HG02970 (cell line): Measurements from ENCODE around the gene TYK2.
"Not testable (repeated sequence)": the region's sequence is repeated elsewhere in the genome, so short reads cannot be mapped to it uniquely, and the experiment has no call there.

Experiments
- ATAC-seq: cut with Tn5 transposase; IDR thresholded peaks from one replicate; pipeline ENCODE4 v1.9.1; 2021; ENCODE audit warnings: mild to moderate bottlenecking, moderate library complexity, moderate number of reproducible peaks; ENCODE audit not compliant: unreplicated experiment, low FRiP score

TYK2 gene

DNA sequence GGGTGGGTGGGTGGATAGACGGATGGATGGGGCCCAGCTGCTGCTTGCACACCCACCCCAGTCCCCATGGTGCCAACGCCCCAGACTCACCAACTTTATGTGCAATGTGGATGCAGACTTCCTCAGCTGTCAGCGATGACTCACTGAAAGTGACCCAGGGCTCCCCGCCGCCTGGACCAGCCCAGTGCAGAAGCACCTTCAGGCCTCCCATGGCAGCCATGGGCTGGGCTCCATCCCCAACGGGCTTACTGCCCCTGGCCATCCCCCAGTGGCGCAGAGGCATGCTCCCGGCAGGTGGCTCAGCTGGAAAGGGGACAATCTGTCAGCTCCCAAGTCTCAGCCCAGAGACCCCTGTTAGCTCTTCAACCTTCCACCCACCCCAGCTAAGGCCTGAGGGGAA, 2.2 kb downstream of the TYK2 start:
- no peak for ATAC-seq

DNA sequence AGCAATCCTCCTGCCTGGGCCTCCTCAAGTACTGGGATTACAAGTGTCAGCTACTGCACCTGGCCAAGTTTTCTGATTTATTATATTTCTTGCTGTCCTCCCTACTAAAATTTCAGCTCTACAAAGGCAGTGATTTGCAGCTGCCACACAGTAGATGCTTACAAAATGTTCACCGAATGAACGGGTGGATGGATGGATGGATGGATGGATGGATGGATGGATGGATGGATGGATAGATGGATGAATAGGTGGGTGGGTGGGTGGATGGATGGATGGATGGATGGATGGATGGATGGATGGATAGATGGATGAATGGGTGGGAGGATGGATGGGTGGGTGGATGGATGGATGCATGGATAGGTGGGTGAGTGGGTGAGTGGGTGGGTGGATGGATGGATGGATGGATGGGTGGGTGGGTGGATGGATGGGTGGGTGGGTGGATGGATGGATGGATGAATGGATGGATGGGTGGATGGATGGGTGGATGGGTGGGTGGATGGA, 3.2 kb downstream of the TYK2 start:
- not testable (repeated sequence) for ATAC-seq

DNA sequence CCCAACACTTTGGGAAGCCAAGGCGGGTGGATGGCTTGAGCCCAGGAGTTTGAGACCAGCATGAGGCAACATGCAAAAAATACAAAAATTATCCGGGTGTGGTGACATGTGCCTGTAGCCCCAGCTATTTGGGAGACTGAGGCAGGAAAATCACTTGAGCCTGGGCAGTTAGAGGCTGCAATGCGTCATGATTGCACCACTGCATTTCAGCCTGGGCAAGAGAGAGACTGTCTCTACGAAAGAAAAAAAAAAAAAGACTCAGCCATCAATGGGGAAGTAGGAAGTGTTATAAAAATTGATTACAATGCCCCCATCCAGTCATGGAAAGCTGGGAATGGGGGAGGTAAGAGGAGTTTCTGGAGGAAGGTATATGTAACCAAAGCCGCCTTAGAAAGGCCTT, 5.4 kb downstream of the TYK2 start:
- no peak for ATAC-seq

DNA sequence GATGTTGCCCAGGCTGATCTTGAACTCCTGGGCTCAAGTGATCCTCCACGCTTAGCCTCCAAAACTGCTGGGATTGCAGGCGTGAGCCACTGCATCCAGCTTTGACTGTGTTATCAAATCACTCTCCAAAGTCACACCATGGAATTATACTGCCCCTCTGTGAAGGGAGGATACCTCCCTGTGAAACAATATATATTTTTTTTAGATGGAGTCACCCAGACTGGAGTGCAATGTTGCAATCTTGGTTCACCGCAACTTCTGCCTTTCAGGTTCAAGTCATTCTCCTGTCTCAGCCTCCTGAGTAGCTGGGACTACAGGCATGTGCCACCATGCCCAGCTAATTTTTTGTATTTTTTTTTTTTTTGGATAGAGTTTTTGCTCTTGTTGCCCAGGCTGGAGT, 7.7 kb downstream of the TYK2 start:
- no peak for ATAC-seq

DNA sequence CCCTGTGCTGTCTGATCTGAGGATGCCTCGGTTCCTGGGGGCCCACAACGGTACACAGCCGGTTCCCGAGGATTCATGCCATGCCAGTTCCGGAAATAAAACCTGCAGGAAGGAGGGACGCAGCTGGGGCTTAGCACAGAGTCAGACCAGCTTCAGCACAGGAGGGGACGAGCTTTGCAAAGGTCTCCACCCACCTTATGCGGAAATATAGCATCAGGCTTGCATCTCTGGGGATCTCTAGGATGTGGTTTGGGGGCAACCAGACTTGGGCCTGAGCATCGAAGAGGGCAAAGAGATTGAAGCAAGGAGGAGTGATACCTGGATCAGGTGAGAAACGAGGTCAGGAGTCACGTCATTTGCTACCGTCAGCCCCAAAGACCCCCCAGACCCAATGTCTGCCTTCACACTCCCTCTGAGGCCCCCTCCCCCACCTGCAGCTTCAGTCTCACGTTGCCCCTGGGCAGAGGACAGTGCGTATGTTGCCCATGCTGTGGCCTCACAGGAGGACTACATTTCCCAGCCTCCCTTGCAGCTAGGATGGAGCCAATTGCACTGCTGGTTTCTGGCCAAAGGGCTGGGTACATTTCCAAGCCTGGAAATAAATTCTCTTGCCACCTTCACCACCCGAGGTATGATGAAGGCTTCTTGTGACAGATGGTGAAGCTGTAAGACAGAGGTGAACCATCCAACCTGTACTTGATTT, 12.1 kb downstream of the TYK2 start:
- no peak for ATAC-seq

DNA sequence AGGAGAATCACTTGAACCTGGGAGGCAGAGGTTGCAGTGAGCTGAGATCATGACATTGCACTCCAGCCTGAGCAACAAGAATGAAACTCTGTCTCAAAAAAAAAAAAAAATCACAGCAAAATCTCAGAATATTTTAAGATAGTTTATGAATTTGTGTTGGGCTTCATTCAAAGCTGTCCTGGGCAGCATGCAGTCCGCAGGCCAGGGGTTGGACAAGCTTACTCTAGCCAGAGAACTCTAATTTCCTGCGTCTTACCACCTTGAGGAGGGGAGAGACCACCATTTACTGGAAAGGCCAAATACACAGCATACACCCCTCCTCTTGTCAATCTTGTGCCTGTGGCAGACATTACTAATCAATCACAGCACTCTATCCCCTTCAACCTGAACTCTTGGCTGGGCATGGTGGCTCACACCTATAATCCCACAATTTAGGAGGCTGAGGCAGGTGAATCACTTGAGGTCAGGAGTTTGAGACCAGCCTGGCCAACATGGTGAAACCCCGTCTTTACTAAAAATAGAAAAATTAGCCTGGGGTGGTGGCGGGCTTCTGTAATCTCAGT, 13.3 kb downstream of the TYK2 start:
- not testable (repeated sequence) for ATAC-seq

DNA sequence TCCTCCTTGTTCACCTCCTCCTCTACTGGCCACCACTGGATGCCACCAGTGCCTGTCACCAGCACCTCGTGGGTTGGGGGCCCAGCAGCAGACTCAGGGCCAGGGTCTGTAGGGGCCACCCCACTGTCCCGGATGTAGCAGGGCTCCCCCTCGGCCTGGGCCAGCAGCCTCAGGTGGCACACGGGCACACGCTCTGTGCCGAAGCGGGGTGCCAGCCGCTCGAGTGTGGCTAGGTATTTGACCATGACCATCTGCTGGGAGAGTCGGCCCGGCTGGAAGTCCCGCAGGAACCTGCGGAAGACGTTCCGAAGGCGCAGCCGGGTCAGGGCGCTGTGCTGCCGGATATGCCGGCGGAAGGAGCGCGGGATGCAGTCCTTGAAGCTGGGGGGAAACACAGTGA, 14.9 kb downstream of the TYK2 start:
- ATAC-seq, result no peak

DNA sequence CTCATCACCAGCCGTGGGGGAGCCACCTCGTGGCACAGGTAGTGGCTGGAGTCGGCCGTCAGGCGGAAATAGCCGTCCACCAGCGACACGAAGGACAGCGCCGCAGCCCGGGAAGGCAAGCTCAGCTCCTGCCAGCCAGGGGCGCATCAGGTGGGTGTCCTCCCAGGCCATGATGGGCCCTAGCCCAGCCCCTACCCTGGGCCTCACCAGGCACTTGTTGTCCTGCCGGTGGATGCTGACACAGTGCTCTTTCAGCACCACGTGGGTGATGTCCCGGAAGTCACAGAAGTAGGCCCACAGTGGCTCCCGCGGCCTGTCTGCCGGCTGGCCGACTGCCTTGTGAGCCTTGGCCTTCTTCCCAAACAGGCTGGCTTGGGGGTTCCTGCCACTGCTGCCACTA, 15.7 kb downstream of the TYK2 start:
- ATAC-seq, result no peak

DNA sequence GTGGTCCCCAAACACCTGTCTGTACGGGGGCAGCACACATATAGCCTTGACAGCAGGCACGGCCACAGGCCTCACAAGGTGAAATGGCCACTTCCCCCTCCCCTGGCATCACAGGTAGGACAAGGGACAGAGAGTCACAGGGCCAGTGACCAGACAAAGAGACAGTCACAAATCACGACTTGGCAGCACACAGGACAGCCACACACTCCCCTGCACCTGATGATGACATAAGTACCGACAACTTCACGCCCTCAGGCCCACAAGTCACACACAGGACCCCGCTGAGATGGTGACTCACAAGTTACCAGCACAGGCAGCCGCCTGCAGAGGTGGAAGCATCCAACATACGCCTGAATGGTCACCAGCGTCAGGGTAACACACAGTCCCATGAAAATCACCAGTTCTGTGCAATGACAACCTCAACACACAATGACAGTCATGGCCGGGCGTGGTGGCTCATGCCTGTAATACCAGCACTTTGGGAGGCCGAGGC, 16.5 kb downstream of the TYK2 start:
- ATAC-seq, result no peak

DNA sequence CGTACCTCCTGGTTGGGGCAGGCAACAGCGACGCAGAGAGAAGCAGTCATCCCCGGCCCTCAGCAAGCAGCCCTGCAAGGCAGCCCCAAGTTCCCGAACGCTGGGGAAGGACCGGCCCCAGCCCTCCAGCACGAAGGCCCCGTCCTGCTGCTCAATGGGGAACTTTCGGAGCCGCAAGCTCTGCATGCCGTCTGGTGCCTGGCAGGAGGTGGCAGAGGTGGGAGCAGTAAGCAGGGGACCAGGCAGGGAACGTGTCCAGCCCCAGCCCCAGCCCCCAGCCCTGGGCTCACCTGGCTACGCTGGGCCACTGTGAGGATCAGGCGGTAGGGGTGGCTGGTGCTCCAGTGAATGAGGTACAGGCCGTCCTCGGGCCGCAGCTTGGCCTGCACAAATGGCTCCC, 18.1 kb downstream of the TYK2 start:
- no peak for ATAC-seq

DNA sequence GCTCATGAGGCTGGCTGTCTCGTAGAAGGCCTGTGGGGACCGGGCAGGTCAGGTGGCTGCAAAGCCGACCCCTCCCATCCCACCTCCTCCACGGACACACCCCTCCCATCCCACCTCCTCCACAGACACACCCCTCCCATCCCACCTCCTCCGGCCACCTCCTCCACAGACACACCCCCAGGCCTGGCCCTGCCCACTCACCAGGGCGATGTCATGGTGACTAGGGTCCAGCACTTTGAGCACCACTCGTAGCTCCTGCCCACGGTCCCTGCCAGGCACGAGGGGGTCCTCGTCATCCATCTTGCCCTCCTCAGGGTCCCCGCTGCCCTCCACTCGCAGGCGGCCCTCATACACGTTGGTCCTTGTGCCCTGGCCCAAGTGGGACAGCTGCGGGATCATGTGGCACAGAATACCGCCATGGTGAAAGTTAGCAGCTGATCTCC, 18.8 kb downstream of the TYK2 start:
- ATAC-seq, result no peak

DNA sequence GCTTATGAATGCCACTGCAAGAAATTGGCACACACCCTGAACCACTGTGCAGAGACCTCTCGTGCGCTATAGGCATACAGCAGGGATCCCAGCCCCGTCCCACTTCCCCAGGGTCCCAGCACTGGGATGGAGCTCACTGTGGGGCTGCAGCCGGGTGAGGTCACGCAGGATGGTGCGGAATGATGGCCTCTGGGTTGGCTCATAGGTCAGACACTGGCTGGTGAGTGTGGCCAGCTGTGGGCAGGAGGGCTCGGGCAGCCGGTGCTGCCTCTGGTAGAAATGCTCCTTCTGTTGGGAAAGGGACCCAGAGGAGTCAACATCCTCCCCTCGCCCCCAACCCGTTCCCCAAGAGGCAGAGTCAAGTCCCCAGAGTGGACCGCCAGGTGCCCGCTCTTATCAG, 23.9 kb downstream of the TYK2 start:
- no peak for ATAC-seq

DNA sequence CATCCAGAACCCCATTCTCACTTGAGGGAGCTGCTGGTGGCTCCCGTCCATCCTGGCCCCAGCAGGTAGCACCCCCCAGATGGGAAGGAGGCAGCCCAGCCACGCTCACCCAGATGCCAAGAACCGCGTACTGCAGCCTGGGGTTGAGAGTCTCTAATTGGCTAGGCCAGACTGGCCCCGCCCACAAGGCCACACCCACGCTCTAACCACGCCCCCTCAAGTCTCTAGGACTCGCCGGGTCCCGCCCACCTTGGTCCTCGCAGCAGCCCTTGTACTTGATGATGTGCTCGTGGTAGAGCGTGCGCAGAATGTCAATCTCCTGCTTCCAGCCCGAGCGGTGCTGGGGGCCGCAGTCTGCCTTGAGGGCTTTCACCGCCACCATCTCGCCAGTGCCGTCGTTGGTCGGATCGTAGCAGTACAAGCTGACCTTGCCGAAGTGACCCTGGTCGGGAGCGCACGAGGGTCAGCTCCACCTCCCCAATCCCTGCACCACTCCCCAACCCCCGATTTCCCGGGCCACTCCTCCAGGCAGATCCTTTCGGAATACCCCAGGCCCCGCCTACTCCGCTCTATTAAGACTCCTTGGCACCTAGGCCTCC, 26.5 kb downstream of the TYK2 start:
- no peak for ATAC-seq

DNA sequence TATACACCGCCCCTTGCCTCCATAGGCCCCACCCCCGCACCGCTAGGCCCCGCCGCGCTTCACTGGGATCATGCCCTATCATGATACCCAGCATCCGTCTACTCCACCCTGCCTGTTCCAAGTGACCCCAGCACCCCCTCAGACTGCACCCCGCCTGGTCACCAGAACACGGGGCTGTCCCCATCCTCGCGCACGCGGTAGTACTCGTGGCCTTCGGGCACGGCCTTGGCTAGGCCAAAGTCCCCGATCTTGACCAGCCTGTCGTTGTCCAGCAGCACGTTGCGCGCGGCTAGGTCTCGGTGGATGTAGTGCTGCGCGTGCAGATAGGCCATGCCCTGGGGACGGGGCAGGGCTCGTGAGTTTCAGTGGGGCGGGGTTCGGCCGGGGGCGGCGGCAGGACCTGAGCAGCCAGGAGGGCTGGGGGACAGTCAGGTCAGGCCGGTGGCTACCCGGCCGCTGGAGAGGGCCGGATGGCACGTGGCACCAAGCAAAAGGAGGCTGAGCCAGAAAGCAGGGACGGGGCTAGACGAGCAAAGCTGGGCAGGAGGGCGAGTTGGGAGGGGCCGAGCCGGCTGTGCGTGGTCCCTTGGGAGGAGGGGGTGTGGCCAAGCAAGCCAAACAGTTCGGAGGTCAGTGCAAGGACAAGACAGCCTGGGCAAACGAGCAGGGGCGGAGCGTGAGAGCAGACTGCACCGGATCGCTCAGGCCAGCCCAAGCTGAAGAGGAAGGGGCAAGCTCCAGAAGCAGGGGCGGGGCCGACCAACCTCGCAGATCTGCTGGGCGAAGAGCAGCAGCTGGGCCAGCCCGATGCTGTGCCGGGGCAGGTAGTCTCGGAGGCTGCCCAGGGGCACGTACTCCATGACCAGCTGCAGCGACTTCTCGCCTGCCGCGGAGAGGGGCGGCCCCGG, 27.4 kb downstream of the TYK2 start:
- no peak for ATAC-seq

DNA sequence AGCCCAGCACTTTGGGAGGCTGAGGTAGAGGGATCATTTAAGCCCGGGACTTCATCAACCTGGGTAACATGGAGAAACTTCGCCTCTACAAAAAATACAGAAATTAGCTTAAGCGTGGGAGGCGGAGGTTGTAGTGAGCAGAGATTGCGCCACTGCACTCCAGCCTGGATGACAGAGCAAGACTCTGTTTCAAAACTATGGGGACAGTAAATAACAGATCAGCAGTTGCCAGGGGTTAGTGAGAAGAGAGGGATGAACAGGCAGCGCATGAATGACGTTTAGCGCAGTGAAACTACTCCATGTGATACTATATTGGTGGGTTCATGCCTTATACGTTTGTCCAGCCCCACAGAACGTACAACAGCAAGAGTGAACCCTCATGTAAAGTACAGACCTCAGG, 33.9 kb downstream of the TYK2 start:
- ATAC-seq, result no peak

DNA sequence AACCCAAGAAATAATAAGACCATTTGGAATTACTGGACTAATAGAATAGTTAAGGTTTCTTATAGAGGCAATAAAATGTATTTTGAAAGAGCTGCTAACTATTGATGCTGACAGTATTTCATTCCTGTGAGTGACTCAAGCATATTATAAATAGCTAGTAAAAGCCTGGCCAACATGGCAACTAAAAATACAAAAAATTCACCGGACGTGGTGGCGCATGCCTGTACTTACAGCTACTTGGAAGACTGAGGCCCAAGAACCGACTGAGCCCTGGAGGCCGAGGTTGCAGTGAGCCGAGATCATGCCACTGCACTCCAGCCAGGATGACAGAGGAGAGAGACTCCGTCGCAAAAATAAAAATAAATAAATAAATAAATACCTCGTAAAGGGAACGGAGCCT, 35.6 kb downstream of the TYK2 start:
- no peak for ATAC-seq

DNA sequence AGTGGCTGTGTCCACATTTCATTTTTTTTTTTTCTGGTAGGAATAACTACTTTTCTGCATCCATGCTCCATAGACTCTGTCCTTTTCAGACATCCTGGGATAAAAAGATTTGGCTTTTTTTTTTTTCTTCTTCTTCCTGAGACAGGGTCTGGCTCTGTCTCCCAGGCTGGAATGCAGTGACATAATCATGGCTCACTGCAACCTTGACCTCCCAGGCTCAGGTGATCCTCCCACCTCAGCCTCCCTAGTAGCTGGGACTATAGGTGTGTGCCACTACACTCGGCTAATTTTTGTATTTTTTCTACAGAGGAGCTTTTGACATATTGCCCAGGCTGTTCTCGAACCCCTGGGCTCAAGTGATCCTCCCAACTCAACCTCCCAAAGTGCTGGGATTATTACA, 36.9 kb downstream of the TYK2 start:
- no peak for ATAC-seq

DNA sequence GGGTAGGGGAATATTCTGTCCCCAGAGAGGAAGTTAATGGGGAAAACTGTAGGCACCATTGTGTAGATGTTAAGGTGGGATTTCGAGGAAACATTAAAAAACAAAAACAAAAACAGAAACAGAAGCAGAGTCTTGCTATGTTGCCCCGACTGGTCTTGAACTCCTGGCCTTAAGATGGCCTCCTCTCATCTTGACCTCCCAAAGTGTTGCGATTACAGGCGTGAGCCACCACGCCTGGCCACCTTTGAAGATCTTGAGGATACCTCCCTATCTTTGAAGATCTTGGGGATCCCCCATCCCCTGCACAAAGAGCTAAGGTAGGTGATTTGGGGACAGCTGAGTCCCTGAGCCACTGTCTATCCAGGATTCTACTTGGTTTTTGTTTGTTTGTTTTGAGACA, 40.4 kb downstream of the TYK2 start:
- no peak for ATAC-seq

DNA sequence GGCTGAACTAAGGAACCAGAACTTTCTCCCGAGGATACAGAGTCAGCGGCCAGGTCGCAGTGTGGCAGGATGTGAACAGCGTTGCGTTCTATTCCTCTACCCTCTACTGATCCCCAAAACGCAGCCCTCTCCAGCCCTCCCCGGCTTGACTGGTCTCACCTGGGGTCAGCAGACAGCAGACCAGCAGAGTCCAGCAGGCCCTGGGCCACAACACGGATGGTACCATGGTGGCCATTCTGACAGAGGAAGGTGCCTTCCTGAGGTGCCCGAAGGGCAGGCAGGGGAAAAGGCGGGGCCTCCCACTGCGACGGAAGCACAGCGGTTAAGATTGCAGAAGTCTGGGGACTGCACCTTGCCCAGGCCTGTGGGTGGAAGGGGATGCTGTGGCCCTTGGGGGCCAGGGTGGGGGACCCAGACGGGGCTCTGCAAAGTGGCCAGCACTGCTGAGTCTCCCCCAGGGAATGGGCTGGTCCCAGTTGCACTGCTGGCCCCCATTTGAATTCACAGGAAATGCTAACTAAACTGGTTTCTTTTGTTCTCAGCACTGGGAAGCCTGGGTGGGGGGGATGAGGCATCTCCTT, 40.9 kb downstream of the TYK2 start, which contains the start of gene ICAM3:
TSS of gene ICAM3 (minus strand) at position 245 of the 581 bp plus-strand sequence. CDS start at position 235, 10 bp downstream.
- no peak for ATAC-seq

DNA sequence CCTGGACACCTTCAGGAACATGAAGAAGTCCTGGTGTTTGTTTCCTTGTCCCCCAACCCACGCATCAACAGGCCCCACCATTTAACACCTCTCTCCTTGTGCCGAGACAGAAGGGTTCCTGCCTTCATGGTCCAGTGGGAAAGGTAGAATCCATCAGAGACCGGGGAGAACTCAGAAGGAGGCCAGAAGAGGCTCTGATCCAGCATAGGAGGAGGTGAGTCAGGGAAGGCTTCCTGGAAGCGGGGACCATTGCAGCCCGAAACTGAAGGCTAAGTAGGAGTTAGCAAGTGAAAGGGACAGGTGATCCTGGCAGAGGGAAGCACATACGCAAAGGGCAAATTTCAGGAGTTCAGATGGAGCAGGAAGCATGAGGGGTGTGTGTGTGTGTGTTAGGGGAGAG, 41.4 kb downstream of the TYK2 start:
- no peak for ATAC-seq
